Ovary (tissue), 9 donors: ENCODE results near the gene SMAD3. TPM values are rescaled to one million over a fixed set of nuclear protein-coding genes. Genes with fewer than 3 reads are reported as not detected.
A peak's percentile ranks its signal among the peaks of the same experiment; 100 is the strongest.

ENCODE experiments used
- DNase-seq, 5 donors: peaks; one replicate each; pipeline ENCODE4 v3.0.0-alpha.2; 2019 to 2020
- H3K27ac ChIP-seq, 2 donors: fragments of 200-600 bp; one replicate each; pipeline versions ENCODE4 v1.5.1 to v1.8.0; 2019 to 2022
- H3K27me3 ChIP-seq: fragments of 200-600 bp; one replicate; pipeline ENCODE4 v1.8.0; 2022
- H3K36me3 ChIP-seq: fragments of 200-600 bp; sonication (generic); one replicate; pipeline ENCODE4 v1.5.1; 2019
- H3K4me1 ChIP-seq: one replicate; pipeline ENCODE4 v1.8.1; 2013; ENCODE audit warnings: mild to moderate bottlenecking, moderate library complexity; ENCODE audit not compliant: insufficient read depth
- H3K4me3 ChIP-seq: fragments of 200-600 bp; sonication (generic); one replicate; pipeline ENCODE4 v1.5.1; 2017
- H3K9me3 ChIP-seq, 2 donors: fragments of 200-600 bp in 1 of 2; sonication (generic) in 1 of 2; one replicate each; pipeline versions ENCODE4 v1.5.1 to v1.8.1; 2013 to 2019; ENCODE audit warnings: mild to moderate bottlenecking in 1 of 2, moderate library complexity in 1 of 2
- CTCF ChIP-seq, 3 donors: fragments of 450-650 bp in 2 of 3; fragments of 200-600 bp in 1 of 3; IDR thresholded peaks; one replicate each; pipeline versions ENCODE4 v1.5.1 to v1.8.0; 2016 to 2022; ENCODE audit warnings: antibody characterized with exemption in 3 of 3, mild to moderate bottlenecking in 1 of 3
- EP300 ChIP-seq: sonication (generic); formaldehyde crosslinking; IDR thresholded peaks from one replicate; pipeline ENCODE4 v1.6.1; 2017; ENCODE audit warnings: antibody characterized with exemption
- POLR2A ChIP-seq: fragments of 450-650 bp; IDR thresholded peaks from one replicate; pipeline ENCODE4 v1.6.1; 2017; ENCODE audit warnings: antibody characterized with exemption, mild to moderate bottlenecking, moderate library complexity
- WGBS, 3 donors: extraction: QIAGEN DNeasy Blood & Tissue Kit in 1 of 3; methylation state at CpG; one replicate each; pipeline versions ENCODE4 v1.1.5 to v1.1.7; 2013 to 2017; 5-methylcytosine and 5-hydroxymethylcytosine counted together
- intact Hi-C, 4 donors: fragments of 100-400 bp; cut with DNase I; formaldehyde crosslinking; loops; one replicate each; pipeline versions ENCODE4 v1.11.0 to v1.15.1; 2022 to 2023
- polyA plus RNA-seq, 2 donors: library from polyadenylated mRNA; stranded (reverse); fragments of 200-250 nt in 1 of 2; fragments of 350-450 nt in 1 of 2; fragmentation: Illumina TruSeq in 1 of 2; extraction: RNeasy Lipid Tissue Mini Kit (QIAGEN cat#74804) in 1 of 2; gene quantifications; one replicate each; pipeline ENCODE4 v1.2.3, GENCODE V29; 2013 to 2014
- total RNA-seq, 7 donors: library from RNA; depleted of rRNA in 2 of 7; stranded (reverse); fragments of >200 nt in 2 of 7; fragmentation: NEBNext Ultra II Directional in 3 of 7; extraction: Animal tissue kit (Norgen Biotek cat#: 25700) in 3 of 7; gene quantifications; one replicate each; pipeline versions ENCODE4 v1.1.0 to v1.2.4, GENCODE V29; 2016 to 2023
- donor health status: DM: no; HTN: no; CAD: no; lungs with moderate emphysema.
- donor health status: DM: no; HTN: no; CAD: no.
- donor health status: Bipolar disorder and iron deficiency.
- donor health status: DM: yes; HTN: yes; CAD: no.
- donor health status: DM: no; HTN: no; CAD: no.
- donor health status: DM: yes; HTN: yes; CAD: no.

SMAD3 gene
- total and polyA plus RNA-seq, 9 donors, result 18.7 to 78.6 (median 46.0) TPM

GRCh38 chr15:67033012-67033411, 32.4 kb upstream of the SMAD3 start:
- no peaks in the 10 kb centered on the region for H3K36me3 ChIP-seq
- no peak overlapping the region for H3K27ac ChIP-seq
- TF ChIP-seq EP300, result no peak
- no peak for TF ChIP-seq CTCF (IDR thresholded peaks at IDR 0.05)
- intact Hi-C loops, result no loop called here
- no peak for DNase-seq
- H3K9me3 ChIP-seq, result no peaks in the 10 kb centered on the region
- 73 to 80% (median 79%) methylated on average over 12 of the region's 12 CpGs for WGBS, 3 donors
- H3K4me1 ChIP-seq, result peaks cover 6% of the 10 kb centered on the region
- no peak overlapping the region for H3K4me3 ChIP-seq
- H3K27me3 ChIP-seq, result no peaks in the 10 kb centered on the region

- peak overlapping the region; percentile 24 for H3K4me3 ChIP-seq
- H3K27me3 ChIP-seq, result no peaks in the 10 kb centered on the region
- H3K36me3 ChIP-seq, result no peaks in the 10 kb centered on the region
- H3K27ac ChIP-seq, result no peak overlapping the region
- intact Hi-C loops, result no loop called here
- no peaks in the 10 kb centered on the region for H3K9me3 ChIP-seq
- WGBS, 3 donors, result 2 to 13% (median 4%) methylated on average over 15 to 50 of the region's 50 CpGs
- DNase-seq, result peak in 1 of 5 donors; percentile 47
- H3K4me1 ChIP-seq, result peaks cover 6% of the 10 kb centered on the region
- no peak for TF ChIP-seq CTCF (IDR thresholded peaks at IDR 0.05)
- no peak for TF ChIP-seq POLR2A
- no peak for TF ChIP-seq EP300
Observed at GRCh38 chr15:67033571-67034044, 31.8 kb upstream of the SMAD3 start.

DNA sequence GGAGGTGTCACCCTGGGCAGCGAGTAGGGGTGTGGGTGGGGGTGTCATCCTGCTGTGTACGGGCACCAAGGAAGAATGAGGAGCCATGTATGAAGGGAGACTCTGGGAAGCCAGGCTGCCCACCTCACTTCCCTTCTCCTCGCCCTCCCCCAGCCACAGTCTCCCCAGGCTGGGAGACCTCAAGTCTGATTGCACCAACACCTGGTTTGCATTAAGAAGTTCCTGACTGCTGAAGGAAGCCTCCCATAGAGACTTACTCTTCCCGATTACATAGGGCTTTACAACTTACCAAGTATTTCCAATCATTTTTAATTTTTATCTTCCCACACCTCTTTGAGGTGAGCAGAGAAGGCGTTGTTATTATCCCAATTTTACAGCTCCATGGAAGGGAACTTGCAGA, 29.5 kb upstream of the SMAD3 start:
- Histone ChIP-seq H3K27ac (no peak overlapping the region), H3K9me3 (no peaks in the 10 kb centered on the region), H3K4me3 (no peak overlapping the region), H3K36me3 (no peaks in the 10 kb centered on the region), H3K27me3 (no peaks in the 10 kb centered on the region), H3K4me1 (peaks cover 1% of the 10 kb centered on the region)
- TF ChIP-seq EP300, result no peak
- no peak for TF ChIP-seq POLR2A
- no peak for TF ChIP-seq CTCF (IDR thresholded peaks at IDR 0.05)
- intact Hi-C loops, result no loop called here
- WGBS, 3 donors, result 85 to 92% (median 85%) methylated on average over 4 to 5 of the region's 5 CpGs
- DNase-seq, result no peak

DNA sequence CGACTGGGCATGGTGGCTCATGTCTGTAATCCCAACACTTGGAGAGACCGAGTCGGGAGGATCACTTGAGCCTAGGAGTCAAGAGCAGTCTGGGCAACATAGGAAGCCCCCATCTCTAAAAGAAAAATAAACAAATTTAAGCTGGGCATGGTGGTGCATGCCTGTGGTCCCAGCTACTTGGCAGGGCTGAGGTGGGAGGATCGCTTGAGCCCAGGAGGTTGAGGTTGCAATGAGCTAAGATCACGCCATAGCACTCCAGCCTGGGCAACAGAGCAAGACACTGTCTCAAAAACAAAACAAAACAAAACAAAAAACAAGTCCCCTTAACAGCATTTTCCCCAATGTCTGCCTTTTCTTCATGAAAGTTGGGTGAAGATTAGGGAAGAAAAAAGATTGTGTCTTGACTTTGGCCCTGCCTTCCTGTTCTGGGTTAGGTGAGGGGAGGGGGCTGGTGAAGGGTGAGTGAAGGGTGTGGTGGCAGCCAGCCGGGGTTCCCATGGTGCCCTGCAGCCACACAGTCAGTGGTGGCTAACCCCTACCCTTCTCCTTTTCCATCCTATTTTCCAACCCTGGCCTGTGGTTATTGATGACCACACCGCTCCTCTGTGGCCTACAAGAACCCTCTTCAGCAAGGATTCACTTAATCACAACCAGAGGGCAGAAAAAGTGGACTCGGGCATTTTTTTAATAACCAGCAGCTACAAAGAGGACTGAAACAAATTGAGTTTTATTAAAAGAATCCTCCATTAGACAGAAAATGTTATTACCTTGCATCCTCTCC, 28.4 kb upstream of the SMAD3 start:
- Histone ChIP-seq H3K36me3 (no peaks in the 10 kb centered on the region), H3K4me1 (peaks cover 2% of the 10 kb centered on the region), H3K27ac (no peak overlapping the region), H3K9me3 (no peaks in the 10 kb centered on the region), H3K4me3 (no peak overlapping the region), H3K27me3 (no peaks in the 10 kb centered on the region)
- WGBS, 3 donors, result 93 to 94% (median 93%) methylated on average over 8 of the region's 8 CpGs
- TF ChIP-seq CTCF (IDR thresholded peaks at IDR 0.05) (no peak), EP300 (no peak), POLR2A (no peak)
- DNase-seq, result no peak
- intact Hi-C loops, result no loop called here
